HL-60 (cell line): ENCODE results near the gene BICD2.

Experiments
- POLR2AphosphoS5 ChIP-seq: IDR thresholded peaks from 2 replicates; pipeline ENCODE4 v1.6.1; 2012; ENCODE audit warnings: low read depth
- TF ChIP-seq, protein P1 (sequence below): IDR thresholded peaks from one replicate; pipeline ENCODE4 v1.5.1; 2011; ENCODE audit warnings: low read length, control low read depth, inconsistent platforms; ENCODE audit not compliant: insufficient read depth

DNA sequence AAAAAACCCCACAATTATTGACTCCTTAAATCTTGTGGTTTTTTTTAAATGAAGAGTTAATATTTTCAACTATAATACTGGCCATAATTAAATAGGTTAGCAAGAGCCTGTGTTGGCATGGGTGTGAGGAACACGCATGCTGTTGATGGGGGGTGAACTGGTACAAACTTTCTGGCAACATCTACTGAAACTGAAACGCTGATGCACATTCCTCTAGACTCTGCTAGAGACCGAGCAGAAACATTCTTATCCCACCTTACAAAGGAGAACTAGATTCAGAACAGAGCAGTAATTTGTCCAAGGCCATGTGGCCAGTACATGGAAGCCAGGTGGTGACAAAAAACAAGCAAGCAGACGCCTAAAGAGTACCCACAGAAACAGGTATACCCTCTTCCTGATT lies 2.4 kb downstream of the BICD2 start:
- TF ChIP-seq, protein P1, sequence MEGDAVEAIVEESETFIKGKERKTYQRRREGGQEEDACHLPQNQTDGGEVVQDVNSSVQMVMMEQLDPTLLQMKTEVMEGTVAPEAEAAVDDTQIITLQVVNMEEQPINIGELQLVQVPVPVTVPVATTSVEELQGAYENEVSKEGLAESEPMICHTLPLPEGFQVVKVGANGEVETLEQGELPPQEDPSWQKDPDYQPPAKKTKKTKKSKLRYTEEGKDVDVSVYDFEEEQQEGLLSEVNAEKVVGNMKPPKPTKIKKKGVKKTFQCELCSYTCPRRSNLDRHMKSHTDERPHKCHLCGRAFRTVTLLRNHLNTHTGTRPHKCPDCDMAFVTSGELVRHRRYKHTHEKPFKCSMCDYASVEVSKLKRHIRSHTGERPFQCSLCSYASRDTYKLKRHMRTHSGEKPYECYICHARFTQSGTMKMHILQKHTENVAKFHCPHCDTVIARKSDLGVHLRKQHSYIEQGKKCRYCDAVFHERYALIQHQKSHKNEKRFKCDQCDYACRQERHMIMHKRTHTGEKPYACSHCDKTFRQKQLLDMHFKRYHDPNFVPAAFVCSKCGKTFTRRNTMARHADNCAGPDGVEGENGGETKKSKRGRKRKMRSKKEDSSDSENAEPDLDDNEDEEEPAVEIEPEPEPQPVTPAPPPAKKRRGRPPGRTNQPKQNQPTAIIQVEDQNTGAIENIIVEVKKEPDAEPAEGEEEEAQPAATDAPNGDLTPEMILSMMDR, result no peak
- TF ChIP-seq POLR2AphosphoS5, result no peak
